Superior temporal gyrus (tissue), 1 donor: ENCODE results near the gene MED29.

Source experiments
- DNase-seq: peaks from one replicate; pipeline ENCODE4 v3.0.0-alpha.2; 2016; ENCODE audit errors: extremely low spot score

MED29 gene, protein sequence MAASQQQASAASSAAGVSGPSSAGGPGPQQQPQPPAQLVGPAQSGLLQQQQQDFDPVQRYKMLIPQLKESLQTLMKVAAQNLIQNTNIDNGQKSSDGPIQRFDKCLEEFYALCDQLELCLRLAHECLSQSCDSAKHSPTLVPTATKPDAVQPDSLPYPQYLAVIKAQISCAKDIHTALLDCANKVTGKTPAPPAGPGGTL

DNA sequence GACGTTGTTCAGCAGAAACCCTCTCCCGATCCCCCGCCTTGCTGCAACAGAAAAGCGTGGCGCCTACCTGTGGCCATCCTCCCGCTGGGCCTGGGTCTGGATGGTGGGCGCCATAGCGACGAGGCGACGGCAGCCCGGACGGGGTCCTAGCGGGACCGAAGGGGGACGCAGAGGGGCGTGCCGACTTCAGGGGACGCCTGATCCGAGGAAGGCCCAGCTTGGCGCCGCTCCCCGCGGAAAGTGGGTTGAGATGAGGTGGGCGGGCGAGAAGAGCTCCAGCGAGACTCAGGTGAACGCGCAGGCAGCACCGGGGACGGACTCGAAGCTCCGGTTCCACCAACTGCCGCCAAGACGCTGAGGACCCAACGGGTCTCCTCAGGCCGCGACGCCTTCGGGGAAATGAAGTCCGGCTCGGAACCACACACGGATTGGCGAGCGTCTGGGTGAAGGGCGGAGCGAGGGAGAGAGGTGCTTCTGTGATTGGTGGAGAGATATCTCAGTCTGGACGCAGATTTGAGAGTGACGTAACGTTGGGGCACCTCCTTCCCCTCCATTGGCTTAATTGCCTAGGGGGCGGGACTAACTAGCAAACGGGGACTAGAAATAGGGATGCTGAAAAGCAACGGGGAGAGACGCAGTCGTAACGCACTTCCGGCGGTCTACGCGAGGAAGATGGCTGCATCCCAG, at the start of gene MED29, which contains the start of gene PAF1:
Gene MED29, plus strand, starts transcription at position 628 of the 687 bp plus-strand sequence. Its CDS starts 45 bp downstream, at position 673.
Gene PAF1, minus strand, starts transcription at position 356 of the 687 bp plus-strand sequence. Its CDS starts 242 bp downstream, at position 114.
- peak; percentile 100 for DNase-seq

- DNase-seq = peak; percentile 97
Observed at GRCh38 chr19:39341719-39342604, 49.2 kb upstream of the MED29 start, which contains the start of gene SAMD4B. Gene SAMD4B (plus strand): TSS chr19:39342421. CDS start chr19:39356894, 14,473 bp downstream.

DNA sequence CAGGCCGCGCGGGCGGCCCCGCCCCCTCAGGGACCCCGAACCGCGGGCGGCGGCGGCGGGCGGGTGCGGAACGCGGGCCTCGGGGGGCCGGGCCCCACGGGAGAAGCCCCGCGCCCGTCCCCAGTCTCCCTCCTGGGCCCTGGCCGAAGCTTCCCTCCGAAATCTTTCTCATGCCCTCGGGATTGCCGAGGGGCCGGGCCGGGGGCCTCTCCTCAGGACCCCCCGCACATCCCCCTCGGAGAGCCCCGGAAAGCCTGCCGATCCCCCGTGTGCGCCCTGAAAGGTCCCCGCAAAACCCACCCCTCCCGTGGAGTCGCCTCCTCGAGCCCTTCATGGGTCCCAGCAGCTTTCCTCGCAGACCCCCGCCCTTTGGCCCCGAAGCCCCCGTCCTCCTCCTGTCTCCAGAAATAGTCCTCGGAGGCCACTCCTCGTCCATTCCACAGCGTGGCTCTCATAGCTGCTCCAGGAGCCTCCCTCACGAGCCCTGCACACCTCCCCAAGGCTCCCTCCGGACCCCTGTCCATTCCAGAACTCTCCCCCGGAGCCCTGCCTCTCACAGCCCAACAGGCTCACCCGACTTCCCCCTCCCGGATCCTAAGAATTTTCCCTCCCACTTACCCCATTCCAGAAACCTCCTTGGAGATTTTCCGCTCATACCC, 48.4 kb upstream of the MED29 start:
- peak; percentile 5 for DNase-seq

GRCh38 chr19:39345956-39346355, 45.2 kb upstream of the MED29 start:
- peak; percentile 9 for DNase-seq

DNA sequence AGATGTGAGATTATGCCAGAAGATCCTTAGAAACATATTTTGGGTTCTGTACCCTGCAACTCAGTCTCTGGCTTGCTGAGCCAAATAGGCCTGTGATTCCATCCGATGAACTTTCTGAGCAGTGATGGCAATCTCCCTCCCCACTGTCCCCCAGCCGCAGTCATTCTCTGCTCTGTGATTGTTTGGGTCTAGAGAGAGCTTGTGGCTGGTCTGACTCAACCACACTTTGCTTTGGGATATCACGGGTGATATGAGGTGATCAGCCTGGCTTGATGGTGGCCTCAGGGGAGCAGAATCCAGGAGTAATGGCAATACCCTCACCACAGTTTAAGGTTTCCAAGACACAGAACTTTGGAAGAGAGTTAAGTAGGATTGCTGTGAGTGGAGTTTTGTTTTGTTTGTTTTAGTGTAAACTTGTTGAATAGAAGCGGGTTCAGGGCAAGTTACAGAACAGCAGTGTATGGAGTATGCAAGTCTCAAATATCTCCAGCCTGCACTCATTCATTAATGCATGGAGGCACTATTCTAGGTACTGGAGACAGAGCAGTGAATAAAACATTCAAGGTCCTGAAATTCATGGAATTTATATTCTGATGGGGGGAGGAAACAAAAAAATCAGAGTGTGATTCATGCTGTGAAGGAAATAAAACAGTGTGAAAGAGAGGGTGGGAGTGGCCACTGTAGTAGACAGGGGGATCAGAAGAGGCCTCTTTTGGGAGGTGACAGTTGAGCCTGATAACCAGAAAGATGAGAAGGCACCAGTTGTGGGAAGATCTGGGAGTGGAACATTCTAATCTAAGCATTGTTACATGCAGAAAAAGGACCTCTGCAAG, 43.6 kb upstream of the MED29 start:
- DNase-seq = peak; percentile 16

DNA sequence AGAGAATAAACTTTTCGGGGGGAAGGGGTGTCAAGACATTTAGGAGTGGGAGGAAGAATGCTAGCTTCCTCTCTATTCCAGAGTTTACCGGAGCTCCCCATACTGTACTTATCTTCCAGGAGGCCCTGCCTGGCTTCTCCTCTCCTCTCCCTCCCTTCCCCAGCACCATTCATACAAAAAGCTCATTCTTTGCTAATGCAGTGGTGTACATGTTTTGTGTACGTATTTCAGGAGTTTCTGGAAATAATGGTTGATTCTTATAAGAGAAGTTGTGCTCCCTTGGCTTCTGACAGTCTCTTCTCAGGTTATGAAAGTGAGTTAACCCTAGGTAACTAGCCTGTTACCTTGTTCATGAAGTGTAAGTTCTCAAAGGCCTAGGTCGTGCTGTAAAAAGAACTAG, 41.9 kb upstream of the MED29 start:
- peak; percentile 65 for DNase-seq

DNA sequence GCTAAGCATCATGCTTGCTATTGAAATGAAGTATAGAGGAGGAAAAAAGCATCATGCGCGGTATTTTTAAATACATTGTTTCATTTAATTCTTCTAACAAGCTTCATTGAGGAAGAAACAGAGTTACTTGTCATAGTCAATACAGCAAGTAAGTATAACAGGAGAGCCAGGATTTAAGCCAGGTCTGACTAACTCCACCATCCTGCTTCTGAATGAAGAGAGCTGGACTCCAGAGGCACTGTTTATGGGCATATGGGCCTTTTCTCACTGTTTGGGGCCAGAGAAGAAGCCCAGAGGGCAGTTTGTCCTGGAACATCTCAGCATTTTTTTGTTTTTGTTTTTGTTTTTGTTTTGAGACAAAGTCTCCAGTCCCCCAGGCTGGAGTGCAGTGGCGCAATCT, 41.0 kb upstream of the MED29 start:
- DNase-seq = peak; percentile 17

GRCh38 chr19:39351537-39352064, 39.6 kb upstream of the MED29 start:
- peak; percentile 62 for DNase-seq

- peak; percentile 77 for DNase-seq
Observed at GRCh38 chr19:39352381-39353255, 38.6 kb upstream of the MED29 start.

GRCh38 chr19:39355253-39355652, 35.9 kb upstream of the MED29 start:
- DNase-seq = peak; percentile 26

DNA sequence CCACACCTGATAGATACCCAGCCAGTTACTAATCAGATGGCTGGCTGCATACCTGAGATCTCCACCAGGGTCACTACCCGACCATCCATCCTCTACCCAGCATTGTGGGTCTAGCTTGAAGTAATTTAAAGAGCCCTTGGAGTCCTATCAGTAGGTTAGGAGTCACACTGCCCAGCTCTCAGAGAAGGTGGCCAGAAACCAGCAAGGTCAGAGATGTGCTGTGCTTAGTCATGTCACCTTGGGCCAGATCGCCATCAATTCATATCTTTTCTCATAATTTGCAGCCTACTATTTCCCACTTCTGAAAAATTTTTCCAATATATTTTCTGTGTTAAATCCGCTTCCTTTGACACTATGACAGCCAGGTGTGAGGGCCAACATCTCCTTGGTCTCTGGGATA, 35.1 kb upstream of the MED29 start:
- no peak for DNase-seq

GRCh38 chr19:39356647-39357046, 34.5 kb upstream of the MED29 start:
- DNase-seq = no peak

- peak; percentile 15 for DNase-seq
Observed at GRCh38 chr19:39359026-39359425, 32.2 kb upstream of the MED29 start.

- no peak for DNase-seq
Observed at GRCh38 chr19:39360599-39360998, 30.6 kb upstream of the MED29 start.

- no peak for DNase-seq
Observed at GRCh38 chr19:39362682-39363657, 28.2 kb upstream of the MED29 start.

DNA sequence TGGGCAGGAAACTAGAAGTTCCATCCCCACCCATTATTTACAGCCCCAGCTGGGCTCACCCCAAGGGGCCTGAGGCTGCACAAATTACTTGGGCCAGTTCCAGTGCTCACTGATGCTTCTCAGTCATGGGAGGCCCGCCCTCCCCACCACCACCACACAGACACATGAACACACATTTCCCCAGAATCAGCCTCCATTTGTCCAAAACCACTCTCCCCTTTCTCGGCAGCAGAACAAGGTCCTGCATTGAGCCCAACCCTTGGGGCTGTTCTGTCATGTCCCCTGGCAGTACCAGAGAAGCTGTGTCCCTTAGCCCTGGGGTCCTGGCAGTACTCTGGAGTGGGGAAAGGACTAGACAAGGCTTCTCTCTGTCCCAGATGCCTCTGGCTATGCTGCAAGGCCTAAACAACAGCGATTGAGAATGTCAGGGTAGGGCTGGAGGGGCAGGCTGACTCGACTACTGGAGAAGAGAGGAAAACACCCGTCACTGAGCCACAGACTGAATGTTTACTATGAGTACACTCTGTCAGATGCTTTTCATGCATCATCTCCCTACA, 27.2 kb upstream of the MED29 start:
- DNase-seq = peak; percentile 94

DNA sequence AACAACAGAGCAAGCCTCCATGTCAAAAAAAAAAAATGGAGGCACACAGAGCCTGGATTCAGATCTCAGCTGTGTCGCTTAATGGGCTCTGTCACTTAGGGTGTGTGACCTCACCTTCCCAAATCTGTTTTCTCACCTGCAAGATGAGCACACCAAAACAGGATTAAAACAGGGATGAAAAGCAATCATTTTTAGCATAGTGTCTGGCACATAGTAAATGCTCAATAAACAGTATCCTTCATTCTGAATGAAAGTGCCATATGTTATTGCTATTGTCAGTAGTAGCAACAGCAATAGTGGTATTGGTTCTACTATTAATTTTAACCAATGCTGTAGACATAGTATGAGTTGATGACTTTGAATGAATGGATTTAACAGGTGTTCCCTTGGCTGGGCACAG, 25.6 kb upstream of the MED29 start:
- no peak for DNase-seq

DNA sequence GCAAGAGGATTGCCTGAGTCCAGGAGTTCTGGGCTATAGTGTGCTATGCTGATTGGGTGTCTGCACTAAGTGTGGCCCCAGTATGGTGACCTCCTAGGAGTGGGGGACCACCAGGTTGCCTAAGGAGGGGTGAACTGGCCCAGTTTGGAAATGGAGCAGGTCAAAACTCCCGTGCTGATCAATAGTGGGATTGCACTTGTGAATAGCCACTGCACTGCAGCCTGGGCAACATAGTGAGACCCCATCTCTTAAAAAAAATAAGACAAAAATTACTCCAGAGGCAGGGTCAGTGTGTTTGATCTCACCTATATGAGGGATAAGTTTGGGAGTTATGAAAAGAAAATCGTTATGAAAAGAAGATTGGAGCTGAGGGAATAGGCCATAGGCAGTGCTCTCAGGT, 22.0 kb upstream of the MED29 start:
- DNase-seq = no peak
